ENCODE measurements around the gene TGFBR1.

The TGFBR1 gene

GRCh38 chr9:99138424-99139284 is 33.7 kb downstream of the TGFBR1 start:
- DNase-seq, result no peak

DNA sequence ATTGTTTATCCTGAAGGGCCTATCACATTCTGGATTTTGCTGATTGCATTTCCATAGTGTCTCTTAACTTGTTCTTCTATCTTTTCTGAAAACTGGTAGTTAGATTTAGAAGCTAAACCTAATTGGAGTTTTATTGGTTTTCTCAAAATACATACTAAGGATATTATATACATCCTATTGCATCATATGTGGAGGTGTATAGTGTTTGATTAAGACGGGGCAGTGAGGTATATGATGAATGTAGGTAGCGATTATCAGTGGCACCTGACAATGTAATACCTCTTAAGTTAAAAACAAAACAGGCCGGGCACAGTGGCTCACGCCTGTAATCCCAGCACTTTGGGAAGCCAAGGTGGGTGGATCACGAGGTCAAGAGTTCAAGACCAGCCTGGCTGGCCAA is 35.0 kb downstream of the TGFBR1 start:
- no peak for DNase-seq

DNA sequence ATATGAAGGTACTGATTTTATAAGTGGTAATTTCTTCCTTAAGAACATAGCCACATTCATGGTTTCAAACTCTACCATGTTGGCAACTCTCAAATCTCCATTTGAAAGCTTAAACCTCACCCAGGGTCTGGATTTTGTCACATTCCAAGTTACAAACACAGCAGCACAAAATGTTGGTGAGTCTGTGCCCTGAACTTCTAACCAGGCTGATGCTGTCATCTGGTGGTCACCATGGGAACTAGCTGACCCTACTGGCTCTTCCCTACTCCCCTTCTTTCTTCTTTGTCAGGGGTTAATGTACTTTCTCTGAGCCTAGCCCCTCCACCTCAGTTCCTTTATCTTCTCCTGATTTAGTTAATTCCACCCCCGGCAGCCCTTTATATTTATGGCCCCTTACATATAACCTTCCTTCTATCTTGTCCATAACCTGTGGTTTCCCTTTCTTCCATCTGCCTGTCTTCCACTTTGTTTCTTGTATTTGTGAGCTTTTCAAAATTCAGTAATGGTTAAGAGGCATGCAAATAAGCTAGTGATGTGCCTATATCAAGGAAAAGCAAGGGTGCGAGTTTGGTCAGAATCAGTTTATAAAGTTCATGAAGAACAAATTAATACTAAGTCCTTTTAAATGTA is 35.9 kb downstream of the TGFBR1 start:
- peak in 2 of 4 experiments; percentile 9 to 15 for DNase-seq

DNA sequence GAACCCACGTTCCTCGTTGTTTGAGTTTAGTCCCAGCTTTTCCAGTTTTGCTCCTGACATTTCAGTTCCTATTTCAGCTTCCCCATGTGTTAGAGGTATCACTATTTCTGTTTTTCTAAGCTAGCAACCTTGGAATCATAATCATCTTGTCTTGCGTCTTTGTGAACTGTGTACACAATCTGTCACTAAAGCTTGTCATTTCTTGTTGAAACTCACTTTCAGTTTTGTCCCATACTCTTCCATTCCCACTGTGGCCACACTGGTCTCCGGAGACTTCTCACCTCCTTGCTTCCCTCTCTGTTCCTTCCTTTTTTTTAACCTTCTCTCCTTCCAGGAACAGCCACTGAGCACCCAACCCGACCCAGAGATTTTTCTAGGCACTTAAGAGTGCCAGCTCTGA is 36.9 kb downstream of the TGFBR1 start:
- DNase-seq, result no peak

DNA sequence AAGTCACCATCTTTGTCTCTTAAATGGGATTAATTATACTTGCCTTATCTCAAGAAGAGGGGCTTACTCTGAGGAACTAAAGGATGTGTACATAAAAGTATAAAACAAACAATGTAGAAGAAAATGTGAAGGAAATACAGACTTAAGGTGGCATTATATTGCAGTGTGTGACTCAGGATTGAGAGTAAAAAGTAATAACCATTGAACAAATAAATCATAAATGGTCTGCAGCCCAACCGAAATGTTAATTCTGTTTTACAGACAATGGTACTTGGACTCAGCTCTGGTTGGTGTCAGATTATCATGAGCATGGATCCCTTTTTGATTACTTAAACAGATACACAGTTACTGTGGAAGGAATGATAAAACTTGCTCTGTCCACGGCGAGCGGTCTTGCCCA is 37.4 kb downstream of the TGFBR1 start:
- DNase-seq, result no peak

DNA sequence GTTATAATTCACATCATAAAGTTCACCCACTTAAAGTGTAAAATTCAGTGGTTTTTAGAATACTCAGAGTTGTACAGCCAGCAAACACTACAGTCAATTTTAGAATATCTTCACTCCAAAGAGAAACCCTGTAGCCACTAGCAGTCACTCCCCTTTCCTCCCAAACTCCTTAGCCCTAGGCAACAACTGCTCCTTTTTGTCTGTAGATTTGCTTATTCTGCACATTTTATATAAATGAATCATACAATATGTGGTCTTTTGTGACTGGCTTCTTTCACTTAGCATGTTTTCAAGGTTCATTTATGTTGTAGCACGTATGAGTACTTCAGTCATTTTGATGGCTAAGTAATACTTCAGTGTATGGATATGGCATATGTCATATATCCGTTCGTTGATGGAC is 38.7 kb downstream of the TGFBR1 start:
- DNase-seq, result no peak

DNA sequence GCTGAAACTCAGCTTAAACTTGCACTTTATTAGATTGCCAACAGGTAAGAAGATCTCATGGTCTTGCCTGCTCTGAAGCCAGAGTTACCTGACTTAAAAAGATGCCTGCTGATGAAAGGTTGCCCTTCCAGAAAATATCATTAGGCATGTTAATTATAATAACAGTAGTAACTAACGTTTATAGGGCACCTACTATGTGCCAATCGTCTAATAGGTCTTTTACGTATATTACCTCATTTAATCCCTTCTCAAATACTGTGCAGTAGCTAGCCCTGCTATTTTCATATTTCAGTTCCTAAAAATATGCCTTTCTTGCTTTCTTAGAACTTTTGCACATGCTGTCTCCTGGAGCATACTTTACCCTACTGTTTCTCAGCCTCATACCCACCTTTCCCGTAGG is 40.1 kb downstream of the TGFBR1 start:
- DNase-seq, result no peak

- DNase-seq, result no peak
Observed at GRCh38 chr9:99146574-99146973, 41.7 kb downstream of the TGFBR1 start.

DNA sequence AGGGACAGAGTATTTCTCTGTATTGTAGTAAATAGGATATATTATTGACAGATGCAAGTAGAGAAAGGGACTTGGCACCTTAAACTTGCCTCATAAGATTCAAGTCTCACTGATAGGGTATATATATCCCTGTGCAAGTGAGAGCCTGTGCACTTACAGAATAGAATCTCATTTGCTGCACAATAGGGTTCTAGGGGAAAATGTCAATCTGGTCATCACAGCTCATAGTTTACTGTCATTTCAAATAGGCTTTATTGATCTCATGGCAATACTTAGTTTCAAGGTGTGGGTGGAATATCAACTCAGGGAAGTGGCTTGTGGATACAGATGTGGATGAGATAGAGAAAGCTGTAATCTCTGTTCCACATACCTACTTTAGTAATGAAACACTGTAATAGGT is 42.3 kb downstream of the TGFBR1 start:
- no peak for DNase-seq

GRCh38 chr9:99150451-99151171 is 45.7 kb downstream of the TGFBR1 start:
- no peak for DNase-seq

GRCh38 chr9:99154356-99154755 is 49.4 kb downstream of the TGFBR1 start:
- no peak for DNase-seq

DNA sequence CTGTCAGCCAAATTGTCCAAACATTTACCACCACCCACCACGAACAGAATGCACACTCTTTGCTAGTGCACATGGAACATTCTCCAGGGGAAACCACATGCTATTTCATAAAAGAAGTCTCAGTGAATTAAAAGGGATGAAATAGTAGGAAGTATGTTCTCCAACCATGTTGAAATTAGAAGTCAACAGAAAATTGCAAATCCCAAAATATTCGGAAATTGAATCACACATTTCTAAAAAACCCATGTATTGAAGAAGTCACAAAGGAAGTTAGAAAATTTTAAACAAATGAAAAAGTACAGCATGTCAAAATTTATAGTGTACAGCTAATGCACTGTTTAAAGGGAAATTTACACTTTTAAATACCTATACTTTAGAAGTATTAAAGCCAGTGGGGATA is 50.8 kb downstream of the TGFBR1 start:
- no peak for DNase-seq

- no peak for DNase-seq
Observed at GRCh38 chr9:99158629-99159028, 53.7 kb downstream of the TGFBR1 start.

- no peak for DNase-seq
Observed at GRCh38 chr9:99160173-99160572, 55.3 kb downstream of the TGFBR1 start.

GRCh38 chr9:99162759-99163364 is 57.9 kb downstream of the TGFBR1 start:
- DNase-seq, result no peak

- no peak for DNase-seq
Observed at GRCh38 chr9:99166149-99166548, 61.2 kb downstream of the TGFBR1 start.

GRCh38 chr9:99167119-99167518 is 62.2 kb downstream of the TGFBR1 start:
- no peak for DNase-seq

- no peak for DNase-seq
Observed at GRCh38 chr9:99167694-99168093, 62.8 kb downstream of the TGFBR1 start.

GRCh38 chr9:99169086-99169485 is 64.2 kb downstream of the TGFBR1 start:
- no peak for DNase-seq

GRCh38 chr9:99169982-99170761 is 65.3 kb downstream of the TGFBR1 start:
- DNase-seq, result no peak

DNA sequence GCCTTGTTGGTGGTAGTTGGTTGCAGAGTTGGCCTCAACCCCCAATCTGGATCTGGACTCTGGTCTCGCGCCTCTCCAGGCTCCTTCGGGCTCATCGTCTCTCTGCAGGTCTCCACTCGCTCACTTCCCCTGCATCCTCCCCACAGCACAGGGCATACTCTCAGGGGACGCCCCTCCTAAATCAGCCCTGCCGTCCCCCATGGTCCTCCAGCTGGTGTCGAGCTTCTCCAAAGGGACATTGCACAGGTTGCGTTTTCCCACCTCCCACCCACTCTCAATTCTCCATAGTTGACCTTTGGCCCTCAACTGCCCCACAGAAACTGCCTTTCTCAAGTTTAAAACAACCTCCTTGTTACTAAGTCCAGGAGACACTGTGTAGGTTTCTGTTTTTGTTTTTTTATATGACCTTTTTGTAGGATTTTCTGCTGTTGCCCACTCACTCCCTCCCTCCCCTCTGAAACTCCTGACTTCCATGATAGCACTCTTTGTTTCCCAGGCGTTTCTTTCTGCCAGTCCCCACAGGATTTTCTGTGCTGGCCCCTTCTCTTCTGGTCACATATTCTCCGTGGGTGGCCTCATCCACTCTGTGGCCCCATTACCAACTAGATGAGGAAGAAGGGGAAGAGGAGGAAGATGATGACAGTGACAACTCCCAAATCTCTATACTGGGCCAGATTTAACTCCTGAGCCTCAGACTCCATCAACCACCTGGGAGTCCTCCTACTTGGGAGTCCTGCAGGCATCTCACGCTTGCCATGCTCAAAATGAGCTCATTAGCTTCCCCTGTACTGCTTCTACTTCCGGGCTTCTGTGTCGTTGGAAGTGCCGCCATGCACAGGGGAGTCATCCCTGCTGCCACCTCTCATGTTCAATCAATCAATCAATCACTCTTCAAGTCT is 66.6 kb downstream of the TGFBR1 start:
- DNase-seq, result no peak
